A549 (cell line): Measurements from ENCODE around the gene TMEM167B.

ENCODE experiments used
- EHMT2 ChIP-seq: fragments of 200-600 bp; sonication (generic); IDR thresholded peaks from 2 replicates; pipeline ENCODE4 v1.6.1; 2016; ENCODE audit warnings: antibody characterized with exemption, low read depth, mild to moderate bottlenecking, moderate library complexity
- EP300 ChIP-seq, 2 experiments: fragments of >200 bp; sonication (Bioruptor Twin); formaldehyde crosslinking; IDR thresholded peaks; 2 replicates in 1 of 2; 3 replicates in 1 of 2; pipeline ENCODE4 v1.6.1; 2016 to 2017
- TF ChIP-seq, protein P1 (sequence below): fragments of >200 bp; sonication (Bioruptor Twin); formaldehyde crosslinking; IDR thresholded peaks from 3 replicates; pipeline ENCODE4 v1.5.1; 2016
- TF ChIP-seq, protein P2 (sequence below): IDR thresholded peaks from 2 replicates; pipeline ENCODE4 v1.6.1; 2012
- TF ChIP-seq, protein P3 (sequence below): fragments of 450-650 bp; IDR thresholded peaks from 2 replicates; pipeline ENCODE4 v1.6.1; 2014; ENCODE audit warnings: antibody characterized with exemption

DNA sequence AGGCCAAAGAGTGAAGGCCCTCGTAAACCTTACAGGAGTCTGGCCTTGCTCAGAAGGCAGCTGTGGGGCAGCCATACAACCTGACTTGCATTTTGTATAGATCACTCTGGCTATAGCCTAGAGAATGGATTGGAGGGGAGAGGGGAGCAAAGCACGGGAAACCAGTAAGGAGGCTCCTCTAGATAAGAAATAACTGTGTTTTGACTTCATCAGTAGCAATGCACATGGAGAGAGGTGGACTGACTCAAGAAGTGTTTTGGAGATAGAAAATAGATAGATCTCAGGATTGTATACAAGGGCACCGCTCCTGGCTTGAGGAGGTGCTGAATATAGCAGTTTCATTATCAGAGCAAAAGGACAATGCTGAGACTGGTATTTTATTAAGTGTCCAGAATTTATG, 49.8 kb downstream of the TMEM167B start:
- TF ChIP-seq, protein P1, sequence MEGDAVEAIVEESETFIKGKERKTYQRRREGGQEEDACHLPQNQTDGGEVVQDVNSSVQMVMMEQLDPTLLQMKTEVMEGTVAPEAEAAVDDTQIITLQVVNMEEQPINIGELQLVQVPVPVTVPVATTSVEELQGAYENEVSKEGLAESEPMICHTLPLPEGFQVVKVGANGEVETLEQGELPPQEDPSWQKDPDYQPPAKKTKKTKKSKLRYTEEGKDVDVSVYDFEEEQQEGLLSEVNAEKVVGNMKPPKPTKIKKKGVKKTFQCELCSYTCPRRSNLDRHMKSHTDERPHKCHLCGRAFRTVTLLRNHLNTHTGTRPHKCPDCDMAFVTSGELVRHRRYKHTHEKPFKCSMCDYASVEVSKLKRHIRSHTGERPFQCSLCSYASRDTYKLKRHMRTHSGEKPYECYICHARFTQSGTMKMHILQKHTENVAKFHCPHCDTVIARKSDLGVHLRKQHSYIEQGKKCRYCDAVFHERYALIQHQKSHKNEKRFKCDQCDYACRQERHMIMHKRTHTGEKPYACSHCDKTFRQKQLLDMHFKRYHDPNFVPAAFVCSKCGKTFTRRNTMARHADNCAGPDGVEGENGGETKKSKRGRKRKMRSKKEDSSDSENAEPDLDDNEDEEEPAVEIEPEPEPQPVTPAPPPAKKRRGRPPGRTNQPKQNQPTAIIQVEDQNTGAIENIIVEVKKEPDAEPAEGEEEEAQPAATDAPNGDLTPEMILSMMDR = no peak
- TF ChIP-seq EP300 (IDR thresholded peaks at IDR 0.05) = no peak
- TF ChIP-seq, protein P2, sequence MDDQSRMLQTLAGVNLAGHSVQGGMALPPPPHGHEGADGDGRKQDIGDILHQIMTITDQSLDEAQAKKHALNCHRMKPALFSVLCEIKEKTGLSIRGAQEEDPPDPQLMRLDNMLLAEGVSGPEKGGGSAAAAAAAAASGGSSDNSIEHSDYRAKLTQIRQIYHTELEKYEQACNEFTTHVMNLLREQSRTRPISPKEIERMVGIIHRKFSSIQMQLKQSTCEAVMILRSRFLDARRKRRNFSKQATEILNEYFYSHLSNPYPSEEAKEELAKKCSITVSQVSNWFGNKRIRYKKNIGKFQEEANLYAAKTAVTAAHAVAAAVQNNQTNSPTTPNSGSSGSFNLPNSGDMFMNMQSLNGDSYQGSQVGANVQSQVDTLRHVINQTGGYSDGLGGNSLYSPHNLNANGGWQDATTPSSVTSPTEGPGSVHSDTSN = no peak
- TF ChIP-seq, protein P3, sequence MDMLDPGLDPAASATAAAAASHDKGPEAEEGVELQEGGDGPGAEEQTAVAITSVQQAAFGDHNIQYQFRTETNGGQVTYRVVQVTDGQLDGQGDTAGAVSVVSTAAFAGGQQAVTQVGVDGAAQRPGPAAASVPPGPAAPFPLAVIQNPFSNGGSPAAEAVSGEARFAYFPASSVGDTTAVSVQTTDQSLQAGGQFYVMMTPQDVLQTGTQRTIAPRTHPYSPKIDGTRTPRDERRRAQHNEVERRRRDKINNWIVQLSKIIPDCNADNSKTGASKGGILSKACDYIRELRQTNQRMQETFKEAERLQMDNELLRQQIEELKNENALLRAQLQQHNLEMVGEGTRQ = no peak
- TF ChIP-seq EHMT2 = no peak
